ENCODE results near the gene LRSAM1. TPM values are rescaled to one million over a fixed set of nuclear protein-coding genes. Genes with fewer than 3 reads are reported as not detected.

Gene LRSAM1
- total RNA-seq, 6 donors from 2014 or later, result 12.9 to 77.5 (median 25.4) TPM

GRCh38 chr9:127423476-127423933 is 27.8 kb upstream of the LRSAM1 start:
- WGBS, 2 donors, result 1 to 2% methylated on average over 9 of the region's 9 CpGs
- H3K4me3 ChIP-seq, result peak overlapping the region; percentile 66 to 92 (median 86)
- no peaks in the 10 kb centered on the region for H3K27me3 ChIP-seq
- peaks cover 23 to 42% (median 26%) of the 10 kb centered on the region in 4 donors for H3K4me1 ChIP-seq
- peak overlapping the region; percentile 85 to 92 (median 90) for H3K27ac ChIP-seq
- peak in 1 of 2 donors; percentile 16 for ATAC-seq (ENCODE audit: low FRiP score in 2 of 2)
- no peak for DNase-seq
- peaks cover 0 to 5% (median 2%) of the 10 kb centered on the region in 4 donors for H3K36me3 ChIP-seq
- TF ChIP-seq EP300 (IDR thresholded peaks at IDR 0.05) (no peak), POLR2AphosphoS5 (IDR thresholded peaks at IDR 0.05) (no peak), POLR2A (IDR thresholded peaks at IDR 0.05) (no peak), CTCF (IDR thresholded peaks at IDR 0.05) (no peak)
- no peaks in the 10 kb centered on the region for H3K9me3 ChIP-seq

- 0 to 1% methylated on average over 21 to 54 of the region's 54 CpGs for WGBS, 2 donors
- Histone ChIP-seq H3K27ac (peak within 1 kb of the TSS; percentile 85 to 92 (median 90)), H3K4me3 (peak within 1 kb of the TSS; percentile 66 to 92 (median 86)), H3K27me3 (no peaks in the 10 kb centered on the region), H3K4me1 (peaks cover 23 to 42% (median 26%) of the 10 kb centered on the region in 4 donors), H3K9me3 (no peaks in the 10 kb centered on the region), H3K36me3 (peaks cover 0 to 11% (median 7%) of the 10 kb centered on the region in 4 donors)
- TF ChIP-seq CTCF (IDR thresholded peaks at IDR 0.05), result peak in 3 of 6 experiments; percentile 6 to 14 (median 13)
- TF ChIP-seq POLR2A (IDR thresholded peaks at IDR 0.05), result peak in 2 of 4 donors; percentile 37 to 78
- TF ChIP-seq EP300 (IDR thresholded peaks at IDR 0.05), result no peak
- TF ChIP-seq POLR2AphosphoS5 (IDR thresholded peaks at IDR 0.05), result peak; percentile 54 to 81
- ATAC-seq (ENCODE audit: low FRiP score in 2 of 2), result peak; percentile 97 to 99
- DNase-seq, result peak; percentile 95 to 98
Observed at GRCh38 chr9:127423934-127424675, 27.2 kb upstream of the LRSAM1 start, which contains the start of gene ZNF79. TSS of gene ZNF79 (plus strand) at chr9:127424382. CDS start at chr9:127424788, 406 bp downstream.

- peaks cover 0 to 17% (median 11%) of the 10 kb centered on the region in 4 donors for H3K36me3 ChIP-seq
- no peaks in the 10 kb centered on the region for H3K9me3 ChIP-seq
- ATAC-seq (ENCODE audit: low FRiP score in 2 of 2) (no peak), DNase-seq (no peak)
- peak overlapping the region; percentile 66 to 92 (median 86) for H3K4me3 ChIP-seq
- peaks cover 23 to 42% (median 26%) of the 10 kb centered on the region in 4 donors for H3K4me1 ChIP-seq
- TF ChIP-seq CTCF (IDR thresholded peaks at IDR 0.05) (peak in 1 of 6 experiments; percentile 4), POLR2AphosphoS5 (IDR thresholded peaks at IDR 0.05) (no peak)
- peak overlapping the region; percentile 85 to 92 (median 90) for H3K27ac ChIP-seq
- H3K27me3 ChIP-seq, result no peaks in the 10 kb centered on the region
- 0 to 2% methylated on average over 10 to 13 of the region's 13 CpGs for WGBS, 2 donors
Observed at GRCh38 chr9:127424676-127424999, 26.7 kb upstream of the LRSAM1 start.

- peaks cover 23 to 42% (median 26%) of the 10 kb centered on the region in 4 donors for H3K4me1 ChIP-seq
- H3K4me3 ChIP-seq, result no peak overlapping the region
- no peaks in the 10 kb centered on the region for H3K27me3 ChIP-seq
- TF ChIP-seq POLR2A (IDR thresholded peaks at IDR 0.05) (no peak), EP300 (IDR thresholded peaks at IDR 0.05) (no peak), POLR2AphosphoS5 (IDR thresholded peaks at IDR 0.05) (no peak), CTCF (IDR thresholded peaks at IDR 0.05) (no peak)
- no peaks in the 10 kb centered on the region for H3K9me3 ChIP-seq
- ATAC-seq (ENCODE audit: low FRiP score in 2 of 2) (no peak), DNase-seq (no peak)
- 90% methylated on average over 2 of the region's 2 CpGs for WGBS, 2 donors
- H3K36me3 ChIP-seq, result peaks cover 0 to 36% (median 23%) of the 10 kb centered on the region in 4 donors
- H3K27ac ChIP-seq, result no peak overlapping the region
Observed at GRCh38 chr9:127426756-127427155, 24.6 kb upstream of the LRSAM1 start.

Measured in upper lobe of left lung (tissue), 6 donors.